Measurements from ENCODE around the gene BTNL3.
"Not testable (repeated sequence)": the region's sequence is repeated elsewhere in the genome, so short reads cannot be mapped to it uniquely, and the experiment has no call there.

Gene BTNL3, protein sequence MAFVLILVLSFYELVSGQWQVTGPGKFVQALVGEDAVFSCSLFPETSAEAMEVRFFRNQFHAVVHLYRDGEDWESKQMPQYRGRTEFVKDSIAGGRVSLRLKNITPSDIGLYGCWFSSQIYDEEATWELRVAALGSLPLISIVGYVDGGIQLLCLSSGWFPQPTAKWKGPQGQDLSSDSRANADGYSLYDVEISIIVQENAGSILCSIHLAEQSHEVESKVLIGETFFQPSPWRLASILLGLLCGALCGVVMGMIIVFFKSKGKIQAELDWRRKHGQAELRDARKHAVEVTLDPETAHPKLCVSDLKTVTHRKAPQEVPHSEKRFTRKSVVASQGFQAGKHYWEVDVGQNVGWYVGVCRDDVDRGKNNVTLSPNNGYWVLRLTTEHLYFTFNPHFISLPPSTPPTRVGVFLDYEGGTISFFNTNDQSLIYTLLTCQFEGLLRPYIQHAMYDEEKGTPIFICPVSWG

DNA sequence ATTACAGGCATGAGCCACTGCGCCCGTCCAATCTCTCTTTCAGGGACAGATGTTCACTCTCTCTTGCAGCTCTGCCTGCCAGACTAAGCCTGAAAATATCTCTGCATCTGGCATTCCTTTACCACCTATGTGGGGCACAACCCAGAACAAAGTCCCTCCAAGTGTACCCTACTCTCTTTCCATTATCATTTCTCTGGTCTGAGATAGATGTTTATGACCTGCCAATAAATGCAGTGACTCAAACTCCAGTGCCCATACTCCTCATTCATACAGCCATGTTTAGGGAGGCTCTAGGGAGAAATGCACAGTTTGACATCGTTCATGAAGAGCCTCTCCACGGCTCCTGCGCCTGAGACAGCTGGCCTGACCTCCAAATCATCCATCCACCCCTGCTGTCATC, at the start of gene BTNL3:
Gene BTNL3, plus strand, starts transcription at position 255 of the 400 bp plus-strand sequence. CDS start 183 bp downstream, outside the sequence.
- DNase-seq (ENCODE audit: low spot score): no peak

DNA sequence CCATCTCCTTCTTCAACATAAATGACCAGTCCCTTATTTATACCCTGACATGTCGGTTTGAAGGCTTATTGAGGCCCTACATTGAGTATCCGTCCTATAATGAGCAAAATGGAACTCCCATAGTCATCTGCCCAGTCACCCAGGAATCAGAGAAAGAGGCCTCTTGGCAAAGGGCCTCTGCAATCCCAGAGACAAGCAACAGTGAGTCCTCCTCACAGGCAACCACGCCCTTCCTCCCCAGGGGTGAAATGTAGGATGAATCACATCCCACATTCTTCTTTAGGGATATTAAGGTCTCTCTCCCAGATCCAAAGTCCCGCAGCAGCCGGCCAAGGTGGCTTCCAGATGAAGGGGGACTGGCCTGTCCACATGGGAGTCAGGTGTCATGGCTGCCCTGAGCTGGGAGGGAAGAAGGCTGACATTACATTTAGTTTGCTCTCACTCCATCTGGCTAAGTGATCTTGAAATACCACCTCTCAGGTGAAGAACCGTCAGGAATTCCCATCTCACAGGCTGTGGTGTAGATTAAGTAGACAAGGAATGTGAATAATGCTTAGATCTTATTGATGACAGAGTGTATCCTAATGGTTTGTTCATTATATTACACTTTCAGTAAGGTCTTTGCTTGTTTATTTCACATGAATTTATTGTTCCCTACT, 38.2 kb upstream of the BTNL3 start:
- no peak for DNase-seq (ENCODE audit: low spot score)

- no peak for DNase-seq (ENCODE audit: low spot score)
Observed at GRCh38 chr5:180959661-180960060, 29.0 kb upstream of the BTNL3 start.

DNA sequence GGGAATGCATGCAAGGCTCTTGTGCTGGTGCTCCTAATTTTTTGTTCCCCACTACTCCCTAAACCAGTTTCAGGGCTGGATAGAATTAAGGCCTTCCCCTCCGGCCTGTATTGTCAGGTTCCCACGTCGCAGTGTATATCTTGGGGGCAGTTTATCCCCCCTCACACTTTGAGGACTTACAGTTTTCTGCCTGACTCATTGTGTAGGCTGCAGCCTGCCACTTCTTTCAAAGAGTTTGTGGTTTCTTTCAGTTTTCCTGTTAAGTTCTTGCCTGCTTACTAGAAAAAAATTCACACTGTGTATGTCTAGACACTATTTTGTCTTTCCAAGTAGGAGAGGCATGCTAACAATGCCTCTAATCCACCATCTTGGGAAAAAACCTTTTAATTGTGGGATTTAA, 28.4 kb upstream of the BTNL3 start:
- no peak for DNase-seq (ENCODE audit: low spot score)

- no peak for DNase-seq (ENCODE audit: low spot score)
Observed at GRCh38 chr5:180969406-180969805, 19.2 kb upstream of the BTNL3 start.

DNA sequence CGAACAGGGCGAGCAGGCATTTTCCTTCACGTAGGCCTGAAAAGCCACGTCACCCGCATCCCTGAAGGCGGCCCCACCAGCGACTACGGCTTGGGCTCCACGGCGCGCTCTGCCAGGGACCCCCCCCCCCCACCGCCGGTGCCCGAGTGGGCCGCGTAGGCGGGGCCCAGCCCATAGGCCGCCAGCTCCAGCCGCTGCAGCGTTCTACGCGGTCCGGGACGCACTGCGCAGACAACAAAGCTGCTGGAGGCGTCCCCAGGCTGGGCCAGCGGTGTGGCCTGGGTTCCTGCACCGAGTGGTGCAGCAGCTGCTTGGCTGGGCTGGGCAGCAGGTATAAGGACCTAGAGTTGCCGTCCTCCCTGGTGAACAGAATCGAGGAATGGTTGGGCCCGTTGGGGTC, 18.3 kb upstream of the BTNL3 start:
- no peak for DNase-seq (ENCODE audit: low spot score)

DNA sequence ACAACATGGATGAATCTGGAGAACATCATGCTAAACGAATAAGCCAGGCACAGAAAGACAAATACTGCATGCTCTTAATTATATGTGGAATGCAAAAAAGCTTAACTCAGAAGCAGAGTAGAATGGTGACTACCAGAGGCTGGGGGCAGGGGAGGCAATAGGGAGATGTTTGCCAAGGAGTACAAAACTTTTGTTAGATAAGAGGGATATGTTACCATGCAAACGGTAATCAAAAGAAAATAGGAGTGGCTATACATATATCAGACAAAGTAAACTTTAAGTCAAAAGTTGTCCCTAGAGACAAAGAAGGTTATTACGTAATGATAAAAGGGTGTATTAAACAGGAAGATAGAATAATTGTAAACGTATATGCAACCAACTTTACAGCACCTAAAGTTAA, 17.8 kb upstream of the BTNL3 start:
- DNase-seq (ENCODE audit: low spot score): no peak

DNA sequence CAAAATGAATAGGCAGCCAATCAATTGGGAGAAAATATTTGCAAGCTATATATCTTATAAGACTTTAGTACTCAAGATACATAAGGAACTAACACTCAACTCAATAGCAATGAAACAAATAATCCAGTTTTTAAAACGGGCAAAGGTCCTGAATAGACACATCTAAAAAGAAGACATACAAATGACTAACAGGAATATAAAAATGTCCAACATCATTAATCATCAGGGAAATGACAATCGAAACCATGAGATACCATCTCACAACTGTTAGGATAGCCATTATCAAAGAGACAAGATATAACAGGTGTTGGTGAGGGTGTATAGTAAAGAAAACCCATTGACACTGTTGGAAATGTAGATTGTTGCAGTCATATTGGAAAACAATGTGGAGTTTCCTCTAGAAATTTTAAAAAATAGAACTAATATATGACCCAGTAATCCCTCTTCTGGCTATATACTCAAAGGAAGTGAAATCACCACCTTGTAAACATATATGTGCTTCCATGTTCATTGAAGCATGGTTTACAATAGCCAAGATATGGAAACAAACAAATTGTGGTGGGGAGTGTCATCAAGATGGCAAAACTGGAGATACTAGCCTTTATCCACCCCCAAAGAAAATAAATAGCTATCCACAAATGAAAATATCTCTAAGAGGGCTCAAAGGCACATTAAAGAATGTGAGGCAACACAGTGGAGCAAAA, 13.9 kb upstream of the BTNL3 start:
- DNase-seq (ENCODE audit: low spot score): no peak

- no peak for DNase-seq (ENCODE audit: low spot score)
Observed at GRCh38 chr5:180975338-180975737, 13.3 kb upstream of the BTNL3 start.

DNA sequence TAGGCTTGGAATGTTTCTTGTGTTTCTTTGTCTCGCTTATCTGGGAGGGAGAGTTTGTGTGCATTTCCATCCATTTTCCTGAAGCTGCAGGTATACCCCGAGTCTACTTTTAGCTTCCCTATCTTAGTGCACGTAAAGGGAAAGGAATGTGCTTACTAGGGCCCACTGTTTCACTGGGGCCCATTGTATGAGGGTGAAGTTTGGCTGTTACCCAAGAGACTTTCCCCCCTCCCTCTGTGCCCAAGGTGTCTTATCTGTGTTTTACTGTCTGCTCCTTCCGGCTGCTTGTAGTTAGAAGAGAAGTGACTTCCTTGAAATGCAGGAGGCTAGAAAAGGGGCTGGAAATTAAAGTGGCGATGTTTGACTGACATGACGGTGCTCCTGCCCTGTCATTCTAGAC, 12.1 kb upstream of the BTNL3 start:
- peak; percentile 1 for DNase-seq (ENCODE audit: low spot score)

DNA sequence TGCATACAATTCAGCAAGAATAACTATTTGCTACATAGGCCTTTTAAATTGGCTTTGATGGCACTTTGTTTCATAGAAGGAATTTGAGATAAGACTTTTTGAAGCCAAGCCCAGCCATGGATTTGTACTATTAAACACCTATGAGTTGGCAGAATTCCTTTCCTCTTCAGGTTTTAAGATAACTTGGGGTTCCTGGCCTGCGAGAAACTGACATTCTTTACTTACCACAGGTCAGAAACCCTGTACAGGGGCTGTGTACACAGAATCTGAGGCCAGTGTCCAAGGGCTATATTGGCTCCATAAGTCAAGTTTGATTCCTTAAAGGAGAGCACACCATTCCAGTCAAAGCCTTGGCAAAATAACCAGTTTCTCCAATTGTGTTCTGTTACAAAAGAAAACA, 10.8 kb upstream of the BTNL3 start:
- no peak for DNase-seq (ENCODE audit: low spot score)

- no peak for DNase-seq (ENCODE audit: low spot score)
Observed at GRCh38 chr5:180982008-180982741, 6.5 kb upstream of the BTNL3 start.

DNA sequence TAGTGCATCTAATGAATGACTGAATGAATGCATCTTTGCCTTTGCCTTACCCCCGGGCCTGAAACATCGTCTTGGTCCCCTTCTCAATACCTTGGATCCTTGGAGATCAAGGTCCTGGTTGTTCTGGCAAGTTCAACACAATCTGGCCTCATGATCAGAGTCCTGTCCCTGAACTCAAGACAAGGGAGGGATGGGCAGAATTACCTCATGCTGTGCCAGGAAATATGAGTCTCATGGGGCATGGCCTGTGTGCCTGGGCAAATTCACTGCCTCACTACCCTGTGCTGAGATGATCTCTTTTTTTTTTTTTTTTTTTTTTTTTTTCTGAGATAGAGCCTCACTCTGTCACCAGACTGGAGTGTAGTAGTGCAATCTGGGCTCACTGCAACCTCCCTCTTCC, 630 bp upstream of the BTNL3 start:
- no peak for DNase-seq (ENCODE audit: low spot score)

GRCh38 chr5:180990086-180990881, 1.6 kb downstream of the BTNL3 start:
- no peak for DNase-seq (ENCODE audit: low spot score)

DNA sequence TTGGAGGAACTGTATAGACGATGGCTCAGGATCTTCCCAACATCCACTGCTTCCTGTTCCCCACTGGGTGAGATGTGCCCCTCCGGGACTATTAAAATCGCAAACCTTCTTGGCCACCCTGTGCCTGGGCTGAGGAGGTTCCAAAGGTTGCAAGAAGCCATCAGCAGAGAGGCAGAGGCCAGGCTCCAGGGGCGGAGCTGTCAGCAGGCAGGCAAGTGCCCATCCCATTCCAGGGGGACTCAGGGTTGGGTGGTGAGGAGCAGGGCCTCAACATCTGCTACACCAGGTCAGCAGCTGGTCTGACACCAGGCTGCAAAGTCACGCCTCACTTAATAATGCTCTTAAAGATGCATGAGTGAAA, 2.2 kb downstream of the BTNL3 start:
- no peak for DNase-seq (ENCODE audit: low spot score)

DNA sequence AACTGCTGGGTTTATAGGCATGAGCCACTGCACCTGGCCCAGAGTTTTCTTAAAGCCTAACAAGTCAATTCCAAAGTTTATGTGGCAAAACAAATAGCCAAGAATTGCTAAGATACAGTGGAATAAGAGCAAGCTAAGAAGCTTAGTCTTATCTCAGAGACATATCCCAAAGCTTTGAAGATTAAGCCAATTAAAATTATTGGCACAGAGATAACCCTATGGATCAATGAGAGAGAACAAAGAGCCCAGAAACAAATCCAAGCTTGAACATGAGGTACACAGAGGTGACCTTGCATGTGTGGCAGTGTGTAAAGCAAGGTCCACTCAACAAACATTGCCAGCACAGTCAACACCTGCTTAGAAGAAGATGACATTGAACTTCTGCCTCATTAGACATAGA, 13.3 kb downstream of the BTNL3 start:
- no peak for DNase-seq (ENCODE audit: low spot score)

- no peak for DNase-seq (ENCODE audit: low spot score)
Observed at GRCh38 chr5:181005791-181006190, 17.1 kb downstream of the BTNL3 start.

DNA sequence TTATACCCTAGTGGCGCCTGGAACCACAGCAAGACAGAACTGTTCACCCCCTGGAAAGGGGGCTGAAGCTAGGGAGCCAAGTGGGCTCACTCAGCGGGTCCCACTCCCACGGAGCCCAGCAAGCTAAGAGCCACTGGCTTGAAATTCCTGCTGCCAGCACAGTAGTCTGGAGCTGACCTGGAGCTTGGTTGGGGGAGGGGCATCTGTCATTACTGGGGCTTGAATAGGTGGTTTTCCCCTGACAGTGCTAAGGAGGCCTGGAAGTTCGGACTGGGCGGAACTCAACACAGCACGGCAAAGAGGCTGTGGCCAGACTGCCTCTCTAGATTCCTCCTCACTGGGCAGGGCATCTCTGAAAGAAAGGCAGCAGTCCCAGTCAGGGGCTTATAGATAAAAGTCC, 19.5 kb downstream of the BTNL3 start:
- no peak for DNase-seq (ENCODE audit: low spot score)

GRCh38 chr5:181010018-181010417, 21.4 kb downstream of the BTNL3 start:
- DNase-seq (ENCODE audit: low spot score): not testable (repeated sequence)

GRCh38 chr5:181014654-181015053, 26.0 kb downstream of the BTNL3 start:
- not testable (repeated sequence) for DNase-seq (ENCODE audit: low spot score)

DNA sequence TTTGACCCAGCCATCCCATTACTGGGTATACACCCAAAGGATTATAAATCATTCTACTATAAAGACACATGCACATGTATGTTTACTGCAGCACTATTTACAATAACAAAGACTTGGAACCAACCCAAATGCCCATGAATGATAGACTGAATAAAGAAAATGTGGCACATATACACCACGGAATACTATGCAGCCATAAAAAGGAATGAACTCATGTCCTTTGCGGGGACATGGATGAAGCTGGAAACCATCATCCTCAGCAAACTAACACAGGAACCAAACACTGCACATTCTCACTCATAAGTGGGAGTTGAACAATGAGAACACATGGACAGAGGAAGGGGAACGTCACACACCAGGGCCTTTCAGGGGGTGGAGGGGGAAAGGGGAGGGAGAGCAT, 28.8 kb downstream of the BTNL3 start:
- not testable (repeated sequence) for DNase-seq (ENCODE audit: low spot score)

All from CD4-positive, alpha-beta T cell treated with Interleukin-6 at 100 ng/mL for 8 hours (primary cell).